ENCODE measurements around the gene PABPC1L2A. TPM values are rescaled to one million over a fixed set of nuclear protein-coding genes. Genes with fewer than 3 reads are reported as not detected.
"Not testable (repeated sequence)": the region's sequence is repeated elsewhere in the genome, so short reads cannot be mapped to it uniquely, and the experiment has no call there.

The PABPC1L2A gene
- not detected for total RNA-seq
- total RNA-seq = 0 reads per million in 2 donors

GRCh38 chrX:73079024-73079562, at the start of gene PABPC1L2A:
TSS of gene PABPC1L2A (minus strand) at chrX:73079512. CDS start at chrX:73079386, 126 bp downstream.
- H3K9me3 ChIP-seq (ENCODE audit: control insufficient read depth, low read length, poor library complexity, severe bottlenecking); H3K36me3 Mint-ChIP-seq (ENCODE audit: low read depth); H3K4me3 Mint-ChIP-seq; DNase-seq; ATAC-seq; H3K27ac Mint-ChIP-seq; H3K4me1 Mint-ChIP-seq: not testable (repeated sequence)
- peaks cover 11% of the 10 kb centered on the region for H3K27me3 Mint-ChIP-seq

- no peaks in the 10 kb centered on the region for H3K27me3 Mint-ChIP-seq
- no peak for DNase-seq
- peak overlapping the region; percentile 1 for H3K4me3 Mint-ChIP-seq
- ATAC-seq = peak; percentile 55
- no peaks in the 10 kb centered on the region for H3K36me3 Mint-ChIP-seq (ENCODE audit: low read depth)
- no peak overlapping the region for H3K27ac Mint-ChIP-seq
- no peaks in the 10 kb centered on the region for H3K4me1 Mint-ChIP-seq
- no peaks in the 10 kb centered on the region for H3K9me3 ChIP-seq (ENCODE audit: control insufficient read depth, low read length, poor library complexity, severe bottlenecking)
These were observed 48.5 kb upstream of the PABPC1L2A start for GRCh38 chrX:73127700-73128241.

GRCh38 chrX:73126240-73126639, 46.9 kb upstream of the PABPC1L2A start:
- no peaks in the 10 kb centered on the region for H3K9me3 ChIP-seq (ENCODE audit: control insufficient read depth, low read length, poor library complexity, severe bottlenecking)
- DNase-seq (no peak), ATAC-seq (no peak)
- no peaks in the 10 kb centered on the region for H3K36me3 Mint-ChIP-seq (ENCODE audit: low read depth)
- no peak overlapping the region for H3K27ac Mint-ChIP-seq
- no peak overlapping the region for H3K4me3 Mint-ChIP-seq
- H3K4me1 Mint-ChIP-seq = no peaks in the 10 kb centered on the region
- no peaks in the 10 kb centered on the region for H3K27me3 Mint-ChIP-seq

- H3K9me3 ChIP-seq (ENCODE audit: control insufficient read depth, low read length, poor library complexity, severe bottlenecking); ATAC-seq; H3K36me3 Mint-ChIP-seq (ENCODE audit: low read depth); H3K4me1 Mint-ChIP-seq; H3K4me3 Mint-ChIP-seq; H3K27ac Mint-ChIP-seq; DNase-seq: not testable (repeated sequence)
- H3K27me3 Mint-ChIP-seq = peaks cover 13% of the 10 kb centered on the region
These were observed 20.2 kb upstream of the PABPC1L2A start for GRCh38 chrX:73099505-73099904.

- not testable (repeated sequence) for H3K27ac Mint-ChIP-seq; ATAC-seq; H3K36me3 Mint-ChIP-seq (ENCODE audit: low read depth); H3K4me3 Mint-ChIP-seq; DNase-seq; H3K9me3 ChIP-seq (ENCODE audit: control insufficient read depth, low read length, poor library complexity, severe bottlenecking); H3K4me1 Mint-ChIP-seq; H3K27me3 Mint-ChIP-seq
These were observed 7.5 kb upstream of the PABPC1L2A start for GRCh38 chrX:73086766-73087165.

- H3K4me1 Mint-ChIP-seq; DNase-seq; H3K4me3 Mint-ChIP-seq; H3K36me3 Mint-ChIP-seq (ENCODE audit: low read depth); ATAC-seq; H3K9me3 ChIP-seq (ENCODE audit: control insufficient read depth, low read length, poor library complexity, severe bottlenecking); H3K27ac Mint-ChIP-seq: not testable (repeated sequence)
- H3K27me3 Mint-ChIP-seq = peaks cover 11% of the 10 kb centered on the region
These were observed 572 bp upstream of the PABPC1L2A start for GRCh38 chrX:73079884-73080283.

GRCh38 chrX:73078597-73078996, 715 bp downstream of the PABPC1L2A start:
- H3K27ac Mint-ChIP-seq; H3K4me1 Mint-ChIP-seq; H3K9me3 ChIP-seq (ENCODE audit: control insufficient read depth, low read length, poor library complexity, severe bottlenecking); DNase-seq; ATAC-seq; H3K36me3 Mint-ChIP-seq (ENCODE audit: low read depth); H3K4me3 Mint-ChIP-seq: not testable (repeated sequence)
- peaks cover 13% of the 10 kb centered on the region for H3K27me3 Mint-ChIP-seq

- no peak overlapping the region for H3K4me3 Mint-ChIP-seq
- no peaks in the 10 kb centered on the region for H3K9me3 ChIP-seq (ENCODE audit: control insufficient read depth, low read length, poor library complexity, severe bottlenecking)
- no peaks in the 10 kb centered on the region for H3K4me1 Mint-ChIP-seq
- no peak overlapping the region for H3K27ac Mint-ChIP-seq
- H3K27me3 Mint-ChIP-seq = peaks cover 16% of the 10 kb centered on the region
- no peaks in the 10 kb centered on the region for H3K36me3 Mint-ChIP-seq (ENCODE audit: low read depth)
- DNase-seq (no peak), ATAC-seq (no peak)
These were observed 2.5 kb downstream of the PABPC1L2A start for GRCh38 chrX:73076838-73077237.

- no peak for DNase-seq
- Mint-ChIP-seq H3K4me1 (no peaks in the 10 kb centered on the region), H3K27me3 (peaks cover 5% of the 10 kb centered on the region), H3K36me3 (ENCODE audit: low read depth) (no peaks in the 10 kb centered on the region), H3K27ac (no peak overlapping the region), H3K4me3 (no peak overlapping the region)
- ATAC-seq = no peak
- H3K9me3 ChIP-seq (ENCODE audit: control insufficient read depth, low read length, poor library complexity, severe bottlenecking) = no peaks in the 10 kb centered on the region
These were observed 9.8 kb downstream of the PABPC1L2A start for GRCh38 chrX:73069365-73070035.

GRCh38 chrX:73068467-73069364, 10.6 kb downstream of the PABPC1L2A start:
- Mint-ChIP-seq H3K36me3 (ENCODE audit: low read depth) (no peaks in the 10 kb centered on the region), H3K27ac (no peak overlapping the region), H3K4me3 (no peak overlapping the region), H3K27me3 (peaks cover 4% of the 10 kb centered on the region), H3K4me1 (no peaks in the 10 kb centered on the region)
- H3K9me3 ChIP-seq (ENCODE audit: control insufficient read depth, low read length, poor library complexity, severe bottlenecking) = no peaks in the 10 kb centered on the region
- DNase-seq = no peak
- ATAC-seq = no peak

- not testable (repeated sequence) for DNase-seq, H3K4me1 Mint-ChIP-seq
These were observed 11.4 kb downstream of the PABPC1L2A start for GRCh38 chrX:73067761-73068466.

GRCh38 chrX:73028876-73029275, 50.4 kb downstream of the PABPC1L2A start:
- Mint-ChIP-seq H3K36me3 (ENCODE audit: low read depth) (peaks cover 2% of the 10 kb centered on the region), H3K27me3 (peaks cover 4% of the 10 kb centered on the region), H3K4me1 (no peaks in the 10 kb centered on the region), H3K4me3 (no peak overlapping the region), H3K27ac (no peak overlapping the region)
- ATAC-seq (no peak), DNase-seq (no peak)
- no peaks in the 10 kb centered on the region for H3K9me3 ChIP-seq (ENCODE audit: control insufficient read depth, low read length, poor library complexity, severe bottlenecking)

More at GRCh38 chrX:73067761-73068466, 11.4 kb downstream of the PABPC1L2A start:
- not testable (repeated sequence) for H3K9me3 ChIP-seq (ENCODE audit: control insufficient read depth, low read length, poor library complexity, severe bottlenecking); H3K36me3 Mint-ChIP-seq (ENCODE audit: low read depth); ATAC-seq; H3K4me3 Mint-ChIP-seq; H3K27me3 Mint-ChIP-seq; H3K27ac Mint-ChIP-seq
